H1 (cell line): ENCODE data around the gene MYO1A.

Experiments
- BCL11A ChIP-seq, 2 experiments: IDR thresholded peaks; one replicate each; pipeline ENCODE4 v1.6.1; 2011; ENCODE audit warnings: low read depth in 2 of 2, low read length in 2 of 2, mild to moderate bottlenecking in 2 of 2
- CEBPB ChIP-seq: IDR thresholded peaks from 2 replicates; pipeline ENCODE4 v1.6.1; 2012; ENCODE audit warnings: low read depth, low read length
- CTCF ChIP-seq, 3 experiments: IDR thresholded peaks; 1 replicate in 2 of 3; 2 replicates in 1 of 3; pipeline versions ENCODE4 v1.5.1 to v1.6.1; 2011; ENCODE audit warnings: low read length in 3 of 3, mild to moderate bottlenecking in 3 of 3, inconsistent platforms in 2 of 3, low read depth in 1 of 3, moderate library complexity in 1 of 3; ENCODE audit not compliant: insufficient read depth in 1 of 3; ENCODE audit errors: control extremely low read depth in 1 of 3
- EZH2 ChIP-seq: fragments of 200-600 bp; sonication (generic); IDR thresholded peaks from 2 replicates; pipeline ENCODE4 v1.7.1; 2012; ENCODE audit warnings: low read depth, mild to moderate bottlenecking, moderate library complexity, low read length, inconsistent platforms; ENCODE audit not compliant: severe bottlenecking
- HDAC2 ChIP-seq, 2 experiments: fragments of 300-600 bp in 1 of 2; sonication (generic) in 1 of 2; IDR thresholded peaks; 2 replicates each; pipeline ENCODE4 v1.6.1; 2011 to 2012; ENCODE audit warnings: low read depth in 2 of 2, low read length in 2 of 2, mild to moderate bottlenecking in 2 of 2, moderate library complexity in 2 of 2, borderline replicate concordance in 1 of 2, inconsistent platforms in 1 of 2
- MAX ChIP-seq: IDR thresholded peaks from 2 replicates; pipeline ENCODE4 v1.6.1; 2012; ENCODE audit warnings: inconsistent platforms
- POLR2A ChIP-seq, 2 experiments: IDR thresholded peaks; 1 replicate in 1 of 2; 2 replicates in 1 of 2; pipeline ENCODE4 v1.6.1; 2011; ENCODE audit warnings: low read depth in 2 of 2, low read length in 2 of 2, mild to moderate bottlenecking in 2 of 2; ENCODE audit errors: control extremely low read depth in 1 of 2
- POU5F1 ChIP-seq: IDR thresholded peaks from 2 replicates; pipeline ENCODE4 v1.6.1; 2011; ENCODE audit warnings: low read depth, mild to moderate bottlenecking, low read length, moderate library complexity
- RXRA ChIP-seq: IDR thresholded peaks from 2 replicates; pipeline ENCODE4 v1.6.1; 2011; ENCODE audit warnings: low read depth, mild to moderate bottlenecking, low read length, moderate library complexity; ENCODE audit not compliant: insufficient read depth
- TAF1 ChIP-seq: IDR thresholded peaks from 2 replicates; pipeline ENCODE4 v1.6.1; 2011; ENCODE audit warnings: mild to moderate bottlenecking, low read depth, low read length
- YY1 ChIP-seq: IDR thresholded peaks from 2 replicates; pipeline ENCODE4 v1.6.1; 2011; ENCODE audit warnings: low read depth, mild to moderate bottlenecking, low read length

- TF ChIP-seq RXRA (no peak), TAF1 (no peak), POLR2A (IDR thresholded peaks at IDR 0.05; ENCODE audit: control extremely low read depth in 1 of 2, low read depth in 2 of 2, low read length in 2 of 2) (no peak), CTCF (IDR thresholded peaks at IDR 0.05; ENCODE audit: control extremely low read depth in 1 of 3, insufficient read depth in 1 of 3, low read depth in 1 of 3, low read length in 3 of 3) (no peak), POU5F1 (no peak), YY1 (no peak), CEBPB (no peak), HDAC2 (IDR thresholded peaks at IDR 0.05; ENCODE audit: borderline replicate concordance in 1 of 2, low read depth in 2 of 2, low read length in 2 of 2) (no peak), MAX (no peak), BCL11A (IDR thresholded peaks at IDR 0.05; ENCODE audit: low read depth in 2 of 2, low read length in 2 of 2) (no peak), EZH2 (no peak)
These were observed 41.2 kb upstream of the MYO1A start for GRCh38 chr12:57090924-57091637.
